PC-3 (cell line): Measurements from ENCODE around the gene EP400. TPM values are rescaled to one million over a fixed set of nuclear protein-coding genes. Genes with fewer than 3 reads are reported as not detected.

Experiments used
- ATAC-seq: fragments of 200-7000 bp; cut with Tn5 transposase; 2 replicates; pipeline ENCODE4 v1.9.1; 2020; ENCODE audit warnings: mild to moderate bottlenecking, moderate library complexity
- BruUV-seq: library from RNA; stranded (reverse); fragments of 400-500 nt; replicated peaks from 2 replicates; lab custom pipeline; 2021; lab: Mats Ljungman, UMichigan
- CTCF ChIA-PET: fragments of 300-600 bp; sonication (Branson Sonifier 250); formaldehyde crosslinking; loops from one replicate; lab custom pipeline; 2022; ENCODE audit warnings: antibody characterized with exemption; lab: Charles Lee
- POLR2A ChIA-PET: fragments of 300-600 bp; sonication (Branson Sonifier 250); formaldehyde crosslinking; loops from one replicate; lab custom pipeline; 2022; ENCODE audit warnings: antibody characterized with exemption; ENCODE audit not compliant: unreplicated experiment; lab: Charles Lee
- DNase-seq: peaks from one replicate; pipeline ENCODE4 v3.0.0-alpha.2; 2015
- H2AFZ ChIP-seq: fragments of 300-600 bp; sonication (generic); 2 replicates; pipeline ENCODE4 v1.6.0; 2016; ENCODE audit warnings: antibody characterized with exemption, low read length
- H3F3A ChIP-seq: fragments of 300-600 bp; sonication (generic); one replicate; pipeline ENCODE4 v1.6.0; 2017; ENCODE audit warnings: antibody characterized with exemption, low read length, control low read depth, mild to moderate bottlenecking; ENCODE audit not compliant: unreplicated experiment
- H3K27ac ChIP-seq: fragments of 300-600 bp; sonication (generic); 2 replicates; pipeline ENCODE4 v1.5.1; 2016; ENCODE audit warnings: mild to moderate bottlenecking, low read length
- H3K27me3 ChIP-seq: fragments of 300-600 bp; sonication (generic); 2 replicates; pipeline ENCODE4 v1.6.1; 2016; ENCODE audit warnings: low read length, mixed read lengths
- H3K36me3 ChIP-seq: fragments of 300-600 bp; sonication (generic); 2 replicates; pipeline ENCODE4 v1.6.1; 2016; ENCODE audit warnings: low read depth, mixed run types, low read length, mixed read lengths
- H3K4me1 ChIP-seq: fragments of 300-600 bp; sonication (generic); 2 replicates; pipeline ENCODE4 v1.5.1; 2016; ENCODE audit warnings: low read length; ENCODE audit not compliant: insufficient read depth
- H3K4me2 ChIP-seq: fragments of 300-600 bp; sonication (generic); 2 replicates; pipeline ENCODE4 v1.6.0; 2016; ENCODE audit warnings: low read length
- H3K4me3 ChIP-seq: fragments of 300-600 bp; sonication (generic); 2 replicates; pipeline ENCODE4 v1.5.1; 2016; ENCODE audit warnings: mild to moderate bottlenecking, low read length, mixed read lengths
- H3K79me2 ChIP-seq: fragments of 300-600 bp; sonication (generic); 2 replicates; pipeline ENCODE4 v1.6.1; 2017; ENCODE audit warnings: low read length, mixed read lengths
- H3K9ac ChIP-seq: fragments of 300-600 bp; sonication (generic); 2 replicates; pipeline ENCODE4 v1.6.0; 2016; ENCODE audit warnings: mild to moderate bottlenecking, low read length
- H3K9me2 ChIP-seq: fragments of 300-600 bp; sonication (generic); replicated peaks from 2 replicates; pipeline ENCODE4 v1.6.1; 2016; ENCODE audit warnings: mixed run types, low read length, mixed read lengths
- H3K9me3 ChIP-seq: fragments of 300-600 bp; sonication (generic); 2 replicates; pipeline ENCODE4 v1.6.1; 2016; ENCODE audit warnings: low read length, mixed read lengths
- H4K20me1 ChIP-seq: fragments of 300-600 bp; sonication (generic); 2 replicates; pipeline ENCODE4 v1.6.1; 2016; ENCODE audit warnings: low read length, mixed read lengths
- EZH2 ChIP-seq: fragments of 300-600 bp; sonication (generic); IDR thresholded peaks from one replicate; pipeline ENCODE4 v1.6.1; 2017; ENCODE audit warnings: antibody characterized with exemption, mild to moderate bottlenecking, low read length; ENCODE audit not compliant: unreplicated experiment
- EZH2phosphoT487 ChIP-seq: fragments of 300-600 bp; sonication (generic); IDR thresholded peaks from 2 replicates; pipeline ENCODE4 v1.6.1; 2018; ENCODE audit warnings: mild to moderate bottlenecking, antibody characterized with exemption, low read length, borderline replicate concordance
- intact Hi-C: fragments of 100-400 bp; cut with micrococcal nuclease; formaldehyde crosslinking; loops from 2 replicates; pipeline ENCODE4 v1.9.0; 2023
- total RNA-seq: library from RNA; depleted of rRNA; stranded (reverse); fragments of >200 nt; gene quantifications from 2 replicates; pipeline ENCODE4 v1.2.3, GENCODE V29; 2014
- TF ChIP-seq, protein P1 (sequence below): fragments of 300-600 bp; sonication (generic); conservative IDR thresholded peaks from 2 replicates; pipeline ENCODE4 v1.5.1; 2017; ENCODE audit warnings: antibody characterized with exemption, low read depth, mild to moderate bottlenecking, low read length

The EP400 gene
- total RNA-seq, 1 experiment from 2014 or later = 20.2 TPM

DNA sequence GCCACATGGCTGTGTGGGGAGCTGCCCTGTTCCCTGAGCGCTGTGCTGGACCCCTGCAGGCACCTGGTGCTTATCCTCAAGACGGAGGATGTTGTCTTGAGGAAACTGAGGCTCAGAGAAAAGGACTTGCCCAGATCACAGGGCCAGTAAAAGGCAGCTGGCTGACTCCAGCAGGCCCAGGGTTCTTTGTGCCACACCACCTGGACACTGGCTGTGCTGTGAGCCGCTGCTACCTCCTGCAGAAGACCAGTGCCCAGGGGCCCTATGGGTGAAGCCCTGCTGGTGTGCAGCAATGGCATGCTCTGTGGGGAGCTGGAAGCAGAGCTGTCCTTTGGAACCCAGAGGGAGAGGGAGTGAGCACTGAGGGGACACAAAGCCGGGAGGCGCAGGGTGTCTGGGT is 118.5 kb downstream of the EP400 start:
- DNase-seq = no peak
- intact Hi-C loops = no loop called here
- Histone ChIP-seq H3K27ac (no peak overlapping the region), H3K9me3 (no peaks in the 10 kb centered on the region), H3K4me2 (no peak overlapping the region), H3K36me3 (peaks cover 51% of the 10 kb centered on the region; the same call in 1 of the 2 replicates), H3K4me3 (no peak overlapping the region), H4K20me1 (no peaks in the 10 kb centered on the region), H3K9ac (no peak overlapping the region), H3K27me3 (no peaks in the 10 kb centered on the region), H2AFZ (no peak overlapping the region), H3K79me2 (no peaks in the 10 kb centered on the region), H3K4me1 (no peaks in the 10 kb centered on the region), H3F3A (no peaks in the 10 kb centered on the region), H3K9me2 (no peaks in the 10 kb centered on the region)
- ATAC-seq = no peak
- TF ChIP-seq EZH2 (no peak), EZH2phosphoT487 (no peak)
- TF ChIP-seq, protein P1, sequence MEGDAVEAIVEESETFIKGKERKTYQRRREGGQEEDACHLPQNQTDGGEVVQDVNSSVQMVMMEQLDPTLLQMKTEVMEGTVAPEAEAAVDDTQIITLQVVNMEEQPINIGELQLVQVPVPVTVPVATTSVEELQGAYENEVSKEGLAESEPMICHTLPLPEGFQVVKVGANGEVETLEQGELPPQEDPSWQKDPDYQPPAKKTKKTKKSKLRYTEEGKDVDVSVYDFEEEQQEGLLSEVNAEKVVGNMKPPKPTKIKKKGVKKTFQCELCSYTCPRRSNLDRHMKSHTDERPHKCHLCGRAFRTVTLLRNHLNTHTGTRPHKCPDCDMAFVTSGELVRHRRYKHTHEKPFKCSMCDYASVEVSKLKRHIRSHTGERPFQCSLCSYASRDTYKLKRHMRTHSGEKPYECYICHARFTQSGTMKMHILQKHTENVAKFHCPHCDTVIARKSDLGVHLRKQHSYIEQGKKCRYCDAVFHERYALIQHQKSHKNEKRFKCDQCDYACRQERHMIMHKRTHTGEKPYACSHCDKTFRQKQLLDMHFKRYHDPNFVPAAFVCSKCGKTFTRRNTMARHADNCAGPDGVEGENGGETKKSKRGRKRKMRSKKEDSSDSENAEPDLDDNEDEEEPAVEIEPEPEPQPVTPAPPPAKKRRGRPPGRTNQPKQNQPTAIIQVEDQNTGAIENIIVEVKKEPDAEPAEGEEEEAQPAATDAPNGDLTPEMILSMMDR = no peak
- BruUV-seq = no TSS peak
- ChIA-PET POLR2A (no interaction called here), CTCF (interaction anchor here (0.6 kb wide), 1 partner anchor 67 kb away, joined by 3 read pairs; no protein-coding TSS in a partner anchor)

DNA sequence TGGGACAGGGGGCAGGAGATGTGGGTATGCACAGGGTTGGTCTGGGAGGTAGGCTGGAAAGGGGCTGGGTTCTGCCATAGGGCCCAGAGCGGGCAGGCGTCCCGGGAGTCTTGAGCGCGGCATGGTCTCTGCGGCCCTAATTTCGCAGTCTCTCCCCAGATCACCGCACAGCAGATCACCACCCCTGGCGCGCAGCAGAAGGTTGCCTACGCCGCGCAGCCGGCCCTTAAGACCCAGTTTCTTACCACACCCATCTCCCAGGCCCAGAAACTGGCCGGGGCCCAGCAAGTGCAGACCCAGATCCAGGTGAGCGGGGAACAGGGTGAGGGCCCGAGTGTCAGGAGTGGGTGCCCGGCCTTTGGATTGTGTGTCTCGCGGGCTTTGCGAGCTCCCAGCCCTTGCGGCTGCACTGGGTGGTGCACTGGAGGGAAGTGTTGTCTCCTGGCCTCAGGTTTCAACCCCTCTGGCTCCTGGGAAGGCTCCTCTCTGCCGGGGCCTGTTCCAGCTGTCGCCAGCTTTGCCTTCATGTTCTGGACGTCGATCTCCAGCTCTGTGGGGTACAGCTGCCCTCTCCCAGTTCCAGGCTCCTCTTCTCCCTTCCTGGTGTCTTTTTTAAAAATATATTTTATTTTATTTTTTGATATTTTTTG is 119.7 kb downstream of the EP400 start:
- Histone ChIP-seq H2AFZ (no peak overlapping the region), H3K4me2 (no peak overlapping the region), H3K27ac (no peak overlapping the region), H3K9me2 (no peaks in the 10 kb centered on the region), H3K27me3 (no peaks in the 10 kb centered on the region), H4K20me1 (no peaks in the 10 kb centered on the region), H3K4me1 (no peaks in the 10 kb centered on the region), H3F3A (no peaks in the 10 kb centered on the region), H3K36me3 (peaks cover 46% of the 10 kb centered on the region; the same call in 1 of the 2 replicates), H3K79me2 (no peaks in the 10 kb centered on the region), H3K9me3 (no peaks in the 10 kb centered on the region), H3K9ac (no peak overlapping the region), H3K4me3 (no peak overlapping the region)
- no peak for TF ChIP-seq EZH2
- TF ChIP-seq EZH2phosphoT487 = no peak
- TF ChIP-seq, protein P1 = no peak
- BruUV-seq = no TSS peak
- no peak for ATAC-seq
- ChIA-PET POLR2A (no interaction called here), CTCF (no interaction called here)
- intact Hi-C loops = no loop called here
- no peak for DNase-seq

DNA sequence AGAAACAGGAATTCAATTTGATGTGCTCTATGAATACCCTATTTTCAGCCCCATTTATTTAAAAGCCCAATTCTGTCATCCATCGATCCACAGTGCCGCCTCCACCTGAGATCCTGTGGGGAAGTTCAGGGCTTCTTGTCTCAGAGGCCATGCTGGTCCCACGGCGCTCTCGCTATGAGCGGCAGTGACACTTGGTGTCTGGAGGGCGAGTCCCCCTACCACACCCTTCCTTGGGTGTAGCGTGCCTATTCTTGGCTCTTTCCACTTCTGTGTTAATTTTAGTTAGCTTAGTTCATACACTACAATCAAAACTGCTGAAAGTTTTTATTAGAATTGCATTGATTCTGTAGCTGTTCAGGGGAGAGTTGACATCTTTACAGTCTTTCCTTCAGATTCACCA is 120.6 kb downstream of the EP400 start:
- no TSS peak for BruUV-seq
- DNase-seq (no peak), ATAC-seq (no peak)
- no peaks in the 10 kb centered on the region for H3K4me1 ChIP-seq
- no peaks in the 10 kb centered on the region for H4K20me1 ChIP-seq
- H2AFZ ChIP-seq = no peak overlapping the region
- H3K4me2 ChIP-seq = no peak overlapping the region
- no peak for TF ChIP-seq EZH2phosphoT487
- no peak for TF ChIP-seq EZH2
- TF ChIP-seq, protein P1 = no peak
- POLR2A ChIA-PET = interaction anchor here (0.5 kb wide), 1 partner anchor 1101 kb away, joined by 4 read pairs; no protein-coding TSS in a partner anchor
- no peak overlapping the region for H3K9ac ChIP-seq
- H3K36me3 ChIP-seq = peaks cover 47% of the 10 kb centered on the region; the same call in 1 of the 2 replicates
- no peaks in the 10 kb centered on the region for H3K9me2 ChIP-seq
- H3K79me2 ChIP-seq = no peaks in the 10 kb centered on the region
- H3F3A ChIP-seq = no peaks in the 10 kb centered on the region
- CTCF ChIA-PET = no interaction called here
- intact Hi-C loops = no loop called here
- no peaks in the 10 kb centered on the region for H3K27me3 ChIP-seq
- H3K4me3 ChIP-seq = no peak overlapping the region
- H3K27ac ChIP-seq = no peak overlapping the region
- H3K9me3 ChIP-seq = no peaks in the 10 kb centered on the region
